IPS DF 4.7 (cell line): ENCODE data around the gene AMDHD1.

ENCODE experiments used
- DNase-seq: peaks from one replicate; pipeline ENCODE4 v3.0.0-alpha.2; 2013; ENCODE audit warnings: low spot score; ENCODE audit errors: extremely low read depth

The AMDHD1 gene

GRCh38 chr12:95943330-95943842, at the start of gene AMDHD1:
TSS of gene AMDHD1 (plus strand) at chr12:95943331. CDS start at chr12:95943399, 68 bp downstream.
- no peak for DNase-seq

- no peak for DNase-seq
These were observed 46.3 kb upstream of the AMDHD1 start for GRCh38 chr12:95896846-95897245.

- no peak for DNase-seq
These were observed 45.0 kb upstream of the AMDHD1 start for GRCh38 chr12:95898081-95898480.

DNA sequence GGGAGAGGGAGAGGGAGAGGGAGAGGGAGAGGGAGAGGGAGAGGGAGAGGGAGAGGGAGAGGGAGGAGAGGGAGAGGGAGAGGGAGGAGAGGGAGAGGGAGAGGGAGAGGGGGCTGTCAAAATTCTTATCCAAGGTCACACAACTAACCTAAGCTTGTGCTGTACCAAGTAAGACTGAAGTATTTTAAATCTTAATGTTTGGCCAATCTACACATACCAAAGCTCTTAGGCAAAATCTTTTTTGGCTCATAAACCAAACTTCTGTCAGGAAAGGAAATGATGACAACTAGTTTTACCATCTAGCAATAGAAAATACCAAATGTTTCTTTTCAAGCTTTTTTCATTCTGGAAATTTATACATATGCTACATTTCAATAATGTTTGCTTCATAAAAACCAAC, 34.6 kb upstream of the AMDHD1 start:
- DNase-seq: no peak

DNA sequence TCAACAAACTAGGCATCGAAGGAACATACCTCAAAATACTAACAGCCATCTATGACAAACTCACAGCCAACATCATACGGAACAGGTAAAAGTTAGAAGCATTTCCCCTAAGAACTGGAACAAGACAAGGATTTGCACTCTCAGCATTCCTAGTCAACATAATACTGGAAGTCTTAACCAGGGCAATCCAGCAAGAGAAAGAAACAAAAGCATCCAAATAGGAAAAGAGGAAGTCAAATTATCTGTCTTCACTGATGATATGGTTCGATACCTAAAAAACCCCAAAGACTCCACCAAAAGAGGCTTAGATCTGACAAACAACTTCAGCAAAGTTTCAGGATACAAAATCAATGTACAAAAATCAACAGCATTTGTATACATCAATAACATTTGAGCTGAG, 33.3 kb upstream of the AMDHD1 start:
- no peak for DNase-seq

- DNase-seq: no peak
These were observed 24.7 kb upstream of the AMDHD1 start for GRCh38 chr12:95918194-95918993.

- no peak for DNase-seq
These were observed 24.0 kb upstream of the AMDHD1 start for GRCh38 chr12:95919110-95919509.

- no peak for DNase-seq
These were observed 20.9 kb upstream of the AMDHD1 start for GRCh38 chr12:95922231-95922630.

DNA sequence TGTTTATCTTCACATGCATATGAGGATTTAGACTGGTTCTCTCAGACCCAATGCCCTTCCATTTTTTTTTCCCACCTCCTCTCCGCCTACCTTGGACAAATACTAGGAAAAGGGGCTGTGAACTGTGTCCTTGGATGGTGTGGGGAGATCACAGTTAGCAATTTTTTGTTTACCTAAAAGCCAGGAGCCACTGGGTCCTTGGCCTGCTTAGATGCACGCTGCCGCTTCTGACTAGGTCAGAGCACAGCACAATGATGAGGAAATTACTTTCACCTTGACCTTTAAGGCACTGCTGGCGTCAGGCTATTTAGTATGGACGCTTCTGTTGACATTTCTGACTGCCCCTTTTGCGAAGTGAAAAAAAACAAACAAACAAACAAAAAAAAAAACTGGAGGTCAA, 2.6 kb upstream of the AMDHD1 start:
- DNase-seq: no peak

DNA sequence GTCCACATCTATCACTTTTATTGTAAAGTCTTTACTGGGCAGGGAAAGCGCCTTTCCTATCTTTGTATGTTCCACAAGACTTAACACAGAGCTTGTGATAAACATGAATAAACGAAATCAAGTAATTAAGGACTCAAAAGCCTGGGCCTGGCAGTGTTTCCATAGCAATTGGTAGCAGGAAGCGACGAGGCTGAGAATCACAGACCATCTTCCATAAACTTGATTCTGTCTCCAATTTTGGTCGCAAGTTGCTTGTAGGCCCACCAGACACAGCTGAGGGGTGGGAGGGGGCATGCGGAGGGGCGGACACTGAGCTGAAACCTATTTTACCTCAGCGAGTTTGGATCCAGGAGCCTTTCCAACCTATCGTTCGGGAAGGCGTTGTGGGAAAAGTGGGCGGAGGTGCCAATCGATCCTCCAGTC, 1.0 kb upstream of the AMDHD1 start:
- DNase-seq: no peak

DNA sequence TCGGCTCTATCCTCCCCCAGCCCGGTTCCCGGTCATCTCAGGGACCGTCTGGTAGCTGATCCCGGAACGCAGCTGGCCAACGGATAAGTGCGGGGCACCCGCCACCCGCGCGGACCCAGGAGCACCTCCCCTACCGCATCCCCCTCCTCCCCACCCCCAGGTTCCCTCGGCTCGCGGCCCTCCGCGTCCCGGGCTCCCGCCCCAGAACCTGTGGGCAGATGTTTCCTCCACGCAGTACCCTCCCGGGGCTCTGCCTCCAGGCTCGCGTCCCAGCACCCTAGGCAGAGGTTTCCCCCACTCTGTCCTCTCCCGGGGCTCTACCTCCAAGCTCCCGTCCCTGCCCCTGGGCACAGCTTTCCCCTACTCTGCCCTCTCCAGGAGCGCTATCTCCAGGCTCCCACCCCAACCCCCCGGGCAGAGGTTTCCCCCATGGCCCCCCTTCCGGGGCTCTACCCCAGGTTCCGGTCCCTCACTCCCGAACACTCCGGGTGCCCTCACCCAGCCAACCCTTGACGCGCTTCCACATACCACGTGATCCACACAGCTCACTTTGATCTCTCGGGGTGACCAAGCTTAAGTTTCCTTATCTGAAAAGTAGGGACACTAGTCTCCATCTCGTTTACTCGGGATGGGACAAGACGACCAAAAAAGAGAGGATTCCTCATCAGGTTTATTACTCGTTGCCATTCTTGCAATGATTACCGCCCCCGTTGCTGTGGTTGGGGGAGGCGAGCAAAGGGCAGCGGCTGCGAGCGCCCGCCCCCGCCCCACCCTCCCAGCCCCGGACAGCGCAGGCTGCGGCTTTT, 404 bp upstream of the AMDHD1 start, which contains the start of gene CCDC38:
CCDC38 (minus strand) TSS at position 91 of the 806 bp plus-strand sequence. CDS start 6,105 bp downstream, outside the sequence.
- no peak for DNase-seq

- DNase-seq: no peak
These were observed 1.1 kb downstream of the AMDHD1 start for GRCh38 chr12:95944108-95944704.

DNA sequence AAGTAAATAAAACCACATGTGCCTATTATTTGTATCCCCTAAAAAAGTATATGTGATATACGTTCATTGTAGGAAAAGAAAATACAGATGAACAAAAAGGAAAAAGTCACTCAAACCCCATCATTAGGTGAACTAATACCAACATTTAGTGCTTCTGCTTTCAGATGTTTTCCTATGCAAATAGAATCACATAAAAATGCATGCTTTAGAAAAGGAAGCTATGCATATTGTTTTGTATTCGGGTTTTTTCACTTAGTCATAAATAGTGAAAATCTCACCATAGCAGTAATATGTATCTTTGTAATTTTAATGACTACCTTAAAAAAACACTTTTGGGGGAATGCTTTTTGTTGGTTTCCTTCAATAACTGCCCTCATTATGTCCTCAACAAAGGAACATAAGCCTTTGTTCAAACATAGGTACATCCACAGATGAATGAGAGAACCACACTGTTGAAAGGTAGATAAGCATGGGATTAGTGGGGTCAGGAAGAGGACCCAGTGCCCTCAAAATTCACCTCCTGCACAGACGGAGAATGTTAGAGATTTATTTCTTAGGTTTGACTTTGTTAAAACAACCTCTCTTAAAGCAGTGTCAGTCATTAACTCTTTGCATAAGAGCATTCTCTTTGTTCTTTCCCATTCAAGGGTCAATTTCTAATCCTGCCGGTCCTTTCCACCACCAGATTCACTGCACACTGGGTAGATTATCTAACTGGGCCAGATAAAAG, 6.5 kb downstream of the AMDHD1 start:
- DNase-seq: no peak

GRCh38 chr12:95951515-95951914, 8.4 kb downstream of the AMDHD1 start:
- no peak for DNase-seq

- no peak for DNase-seq
These were observed 9.9 kb downstream of the AMDHD1 start for GRCh38 chr12:95953000-95953399.

GRCh38 chr12:95955549-95956159, 12.5 kb downstream of the AMDHD1 start:
- DNase-seq: no peak

DNA sequence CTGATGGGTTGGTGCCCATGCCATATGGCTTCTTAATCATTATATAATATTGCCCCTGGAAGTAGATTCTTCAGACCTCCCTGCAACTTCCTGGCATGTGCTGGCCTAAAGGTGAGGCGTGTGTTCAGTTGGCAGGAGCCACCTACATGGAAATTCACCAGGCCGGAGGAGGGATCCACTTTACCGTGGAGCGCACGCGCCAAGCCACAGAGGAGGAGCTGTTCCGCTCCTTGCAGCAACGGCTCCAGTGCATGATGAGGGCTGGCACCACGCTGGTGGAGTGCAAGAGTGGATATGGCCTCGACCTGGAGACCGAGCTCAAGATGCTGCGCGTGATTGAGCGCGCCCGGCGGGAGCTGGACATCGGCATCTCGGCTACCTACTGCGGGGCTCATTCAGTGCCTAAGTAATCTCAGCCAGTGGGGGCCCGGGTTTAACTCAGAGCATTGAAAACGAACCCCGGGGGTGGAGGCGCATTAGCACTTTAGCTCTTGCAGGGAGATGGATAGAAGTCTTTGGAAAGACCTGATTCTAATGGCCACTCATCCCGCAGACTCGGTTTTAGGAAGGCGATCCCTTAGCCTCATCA, 13.5 kb downstream of the AMDHD1 start:
- no peak for DNase-seq

- no peak for DNase-seq
These were observed 16.0 kb downstream of the AMDHD1 start for GRCh38 chr12:95959107-95959506.

GRCh38 chr12:95960241-95960640, 17.1 kb downstream of the AMDHD1 start:
- no peak for DNase-seq

- no peak for DNase-seq
These were observed 19.1 kb downstream of the AMDHD1 start for GRCh38 chr12:95962222-95962621.
